H9 (cell line): ENCODE data around the gene MAN1A1. TPM values are rescaled to one million over a fixed set of nuclear protein-coding genes. Genes with fewer than 3 reads are reported as not detected.

Experiments used
- DNase-seq: peaks from one replicate; pipeline ENCODE4 v3.0.0-alpha.2; 2017
- H2AFZ ChIP-seq: one replicate; pipeline ENCODE4 v1.6.1; 2013; ENCODE audit warnings: mild to moderate bottlenecking, low read length, control low read depth, moderate library complexity
- H2AK5ac ChIP-seq: 2 replicates; pipeline ENCODE4 v1.6.1; 2013; ENCODE audit warnings: low read length, control low read depth, mixed read lengths; ENCODE audit not compliant: insufficient read length
- H2BK120ac ChIP-seq: one replicate; pipeline ENCODE4 v1.6.1; 2013; ENCODE audit warnings: low read depth, mild to moderate bottlenecking, low read length, control low read depth, inconsistent platforms; ENCODE audit not compliant: poor library complexity, severe bottlenecking
- H2BK12ac ChIP-seq: 2 replicates; pipeline ENCODE4 v1.6.1; 2013; ENCODE audit warnings: low read length, control low read depth, mixed read lengths, low read depth; ENCODE audit not compliant: insufficient read length
- H2BK15ac ChIP-seq: 2 replicates; pipeline ENCODE4 v1.6.1; 2013; ENCODE audit warnings: low read depth, low read length, control low read depth
- H2BK20ac ChIP-seq: one replicate; pipeline ENCODE4 v1.6.1; 2013; ENCODE audit warnings: low read depth, mild to moderate bottlenecking, low read length, control low read depth, inconsistent platforms; ENCODE audit not compliant: poor library complexity, severe bottlenecking
- H2BK5ac ChIP-seq: 2 replicates; pipeline ENCODE4 v1.6.1; 2013; ENCODE audit warnings: low read length, control low read depth, mixed read lengths; ENCODE audit not compliant: insufficient read length
- H3K14ac ChIP-seq: 2 replicates; pipeline ENCODE4 v1.6.1; 2013; ENCODE audit warnings: low read length, control low read depth; ENCODE audit not compliant: insufficient read depth
- H3K18ac ChIP-seq: 2 replicates; pipeline ENCODE4 v1.6.1; 2013; ENCODE audit warnings: low read depth, mild to moderate bottlenecking, mixed read lengths, low read length, control low read depth; ENCODE audit not compliant: insufficient read length
- H3K23ac ChIP-seq: 2 replicates; pipeline ENCODE4 v1.6.1; 2013; ENCODE audit warnings: low read length, control low read depth, mixed read lengths, low read depth; ENCODE audit not compliant: insufficient read length
- H3K23me2 ChIP-seq: 2 replicates; pipeline ENCODE4 v1.6.1; 2013; ENCODE audit warnings: low read depth, mild to moderate bottlenecking, mixed read lengths, low read length, control low read depth; ENCODE audit not compliant: insufficient read length, poor library complexity, severe bottlenecking
- H3K27ac ChIP-seq: 2 replicates; pipeline ENCODE4 v1.5.1; 2013; ENCODE audit warnings: low read length, control low read depth, mixed read lengths, low read depth; ENCODE audit not compliant: insufficient read length
- H3K27me3 ChIP-seq: 2 replicates; pipeline ENCODE4 v1.6.1; 2013; ENCODE audit warnings: low read length, control low read depth, inconsistent platforms; ENCODE audit not compliant: insufficient read depth
- H3K4ac ChIP-seq: 2 replicates; pipeline ENCODE4 v1.6.1; 2013; ENCODE audit warnings: low read depth, mild to moderate bottlenecking, control low read depth, inconsistent platforms, low read length, moderate library complexity
- H3K4me1 ChIP-seq: 2 replicates; pipeline ENCODE4 v1.6.1; 2013; ENCODE audit warnings: low read length, control low read depth, inconsistent platforms; ENCODE audit not compliant: insufficient read depth
- H3K4me2 ChIP-seq: 2 replicates; pipeline ENCODE4 v1.6.1; 2013; ENCODE audit warnings: low read length, control low read depth, mixed read lengths; ENCODE audit not compliant: insufficient read length, insufficient read depth
- H3K56ac ChIP-seq: 2 replicates; pipeline ENCODE4 v1.6.1; 2013; ENCODE audit warnings: low read depth, mild to moderate bottlenecking, mixed read lengths, low read length, control low read depth; ENCODE audit not compliant: insufficient read length
- H3K79me1 ChIP-seq: 2 replicates; pipeline ENCODE4 v1.6.1; 2013; ENCODE audit warnings: low read depth, mild to moderate bottlenecking, moderate library complexity, low read length, control low read depth, inconsistent platforms; ENCODE audit not compliant: insufficient read depth, poor library complexity, severe bottlenecking
- H3K79me2 ChIP-seq: 2 replicates; pipeline ENCODE4 v1.6.1; 2013; ENCODE audit warnings: low read length, control low read depth, inconsistent platforms; ENCODE audit not compliant: insufficient read depth
- H3K9ac ChIP-seq: 2 replicates; pipeline ENCODE4 v1.6.1; 2013; ENCODE audit warnings: low read length, control low read depth, mixed read lengths; ENCODE audit not compliant: insufficient read length; ENCODE audit errors: extremely low read depth
- H3K9me3 ChIP-seq: one replicate; pipeline ENCODE4 v1.6.1; 2013; ENCODE audit warnings: low read depth, low read length, inconsistent platforms; ENCODE audit not compliant: control insufficient read depth
- H3T11ph ChIP-seq: one replicate; pipeline ENCODE4 v1.6.1; 2013; ENCODE audit warnings: mild to moderate bottlenecking, low read length, control low read depth, inconsistent platforms
- H4K20me1 ChIP-seq: one replicate; pipeline ENCODE4 v1.6.1; 2013; ENCODE audit not compliant: control insufficient read depth, insufficient read length, insufficient read depth
- H4K5ac ChIP-seq: 2 replicates; pipeline ENCODE4 v1.6.1; 2013; ENCODE audit warnings: low read depth, mild to moderate bottlenecking, mixed read lengths, low read length, control low read depth; ENCODE audit not compliant: insufficient read length
- H4K8ac ChIP-seq: replicated peaks from 2 replicates; pipeline ENCODE4 v1.6.1; 2013; ENCODE audit warnings: low read length, control low read depth, mixed read lengths, low read depth; ENCODE audit not compliant: insufficient read length
- H4K91ac ChIP-seq: 2 replicates; pipeline ENCODE4 v1.6.1; 2013; ENCODE audit warnings: low read depth, mild to moderate bottlenecking, moderate library complexity, mixed read lengths, low read length, control low read depth; ENCODE audit not compliant: insufficient read length
- H3K27ac Mint-ChIP-seq, 3 experiments: 2 replicates in 2 of 3; 3 replicates in 1 of 3; pipeline ENCODE4 v1.8.0; 2020 to 2021; ENCODE audit warnings: mixed read lengths in 3 of 3, mild to moderate bottlenecking in 1 of 3, moderate library complexity in 1 of 3
- H3K27me3 Mint-ChIP-seq: 2 replicates; pipeline ENCODE4 v1.8.0; 2021; ENCODE audit warnings: low read depth, mild to moderate bottlenecking, moderate library complexity, mixed read lengths
- H3K36me3 Mint-ChIP-seq, 3 experiments: 2 replicates in 2 of 3; 3 replicates in 1 of 3; pipeline ENCODE4 v1.8.0; 2020 to 2021; ENCODE audit warnings: low read depth in 3 of 3, mixed read lengths in 3 of 3; ENCODE audit not compliant: insufficient read depth in 1 of 3
- H3K4me1 Mint-ChIP-seq, 2 experiments: 2 replicates each; pipeline ENCODE4 v1.8.0; 2020; ENCODE audit warnings: mixed read lengths in 2 of 2
- H3K4me3 Mint-ChIP-seq, 2 experiments: 2 replicates in 1 of 2; 3 replicates in 1 of 2; pipeline ENCODE4 v1.8.0; 2020 to 2021; ENCODE audit warnings: mild to moderate bottlenecking in 2 of 2, mixed read lengths in 2 of 2, moderate library complexity in 1 of 2
- H3K9me3 Mint-ChIP-seq, 2 experiments: 2 replicates in 1 of 2; 3 replicates in 1 of 2; pipeline ENCODE4 v1.8.0; 2020; ENCODE audit warnings: mild to moderate bottlenecking in 2 of 2, mixed read lengths in 2 of 2, moderate library complexity in 1 of 2
- WGBS: extraction: QIAGEN DNeasy Blood & Tissue Kit; methylation state at CpG from one replicate; pipeline ENCODE4 v1.1.7; 2013; ENCODE audit warnings: missing lambda C conversion rate, low lambda C conversion rate, mixed read lengths; ENCODE audit not compliant: insufficient read length; ENCODE audit errors: extremely low coverage; 5-methylcytosine and 5-hydroxymethylcytosine counted together
- total RNA-seq: library from RNA; stranded (reverse); gene quantifications from 2 replicates; pipeline ENCODE4 v1.2.1, GENCODE V29; 2021
- TF ChIP-seq, protein P1 (sequence below): fragments of 200-600 bp; sonication (generic); conservative IDR thresholded peaks from 3 replicates; pipeline ENCODE4 v1.8.0; 2021; ENCODE audit warnings: antibody characterized with exemption, mild to moderate bottlenecking

Gene MAN1A1
- total RNA-seq, 1 experiment from 2014 or later = 1.6 TPM

DNA sequence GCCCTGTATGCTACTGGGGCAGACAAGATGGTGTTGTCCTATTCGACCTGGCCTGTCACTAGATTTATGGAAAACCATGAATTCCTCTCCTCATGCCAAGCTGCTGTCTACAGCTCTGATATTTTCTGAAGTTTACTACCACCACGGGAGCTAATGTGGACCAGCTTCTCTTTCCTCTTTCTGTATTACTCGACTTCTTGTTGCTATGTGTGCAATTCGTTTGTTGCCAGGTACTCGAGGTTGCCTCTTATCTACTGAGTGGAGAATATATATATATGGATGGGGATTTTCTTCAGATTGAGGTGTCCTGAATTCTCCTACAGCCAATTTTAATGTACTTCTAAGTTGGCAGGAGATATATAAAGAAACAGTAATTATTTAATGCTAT is 34.7 kb downstream of the MAN1A1 start:
- H4K91ac ChIP-seq = no peak overlapping the region
- H3K27ac ChIP-seq = no peak overlapping the region
- TF ChIP-seq, protein P1, sequence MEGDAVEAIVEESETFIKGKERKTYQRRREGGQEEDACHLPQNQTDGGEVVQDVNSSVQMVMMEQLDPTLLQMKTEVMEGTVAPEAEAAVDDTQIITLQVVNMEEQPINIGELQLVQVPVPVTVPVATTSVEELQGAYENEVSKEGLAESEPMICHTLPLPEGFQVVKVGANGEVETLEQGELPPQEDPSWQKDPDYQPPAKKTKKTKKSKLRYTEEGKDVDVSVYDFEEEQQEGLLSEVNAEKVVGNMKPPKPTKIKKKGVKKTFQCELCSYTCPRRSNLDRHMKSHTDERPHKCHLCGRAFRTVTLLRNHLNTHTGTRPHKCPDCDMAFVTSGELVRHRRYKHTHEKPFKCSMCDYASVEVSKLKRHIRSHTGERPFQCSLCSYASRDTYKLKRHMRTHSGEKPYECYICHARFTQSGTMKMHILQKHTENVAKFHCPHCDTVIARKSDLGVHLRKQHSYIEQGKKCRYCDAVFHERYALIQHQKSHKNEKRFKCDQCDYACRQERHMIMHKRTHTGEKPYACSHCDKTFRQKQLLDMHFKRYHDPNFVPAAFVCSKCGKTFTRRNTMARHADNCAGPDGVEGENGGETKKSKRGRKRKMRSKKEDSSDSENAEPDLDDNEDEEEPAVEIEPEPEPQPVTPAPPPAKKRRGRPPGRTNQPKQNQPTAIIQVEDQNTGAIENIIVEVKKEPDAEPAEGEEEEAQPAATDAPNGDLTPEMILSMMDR = no peak
- H3K4me1 Mint-ChIP-seq = no peaks in the 10 kb centered on the region
- no peaks in the 10 kb centered on the region; the same call in 1 of the 2 replicates for H3K4me1 ChIP-seq
- H2BK20ac ChIP-seq = no peak overlapping the region
- WGBS = no CpG with 5 or more reads among the region's 5 CpGs
- no peak for DNase-seq
- no peaks in the 10 kb centered on the region for H3K27me3 Mint-ChIP-seq
- H3K56ac ChIP-seq = no peak overlapping the region
- H2BK12ac ChIP-seq = no peak overlapping the region
- H3K9me3 Mint-ChIP-seq = no peaks in the 10 kb centered on the region
- no peaks in the 10 kb centered on the region for H3K9me3 ChIP-seq
- H3K18ac ChIP-seq = no peak overlapping the region
- H3K23ac ChIP-seq = no peak overlapping the region
- H3K4me3 Mint-ChIP-seq = no peak overlapping the region
- H2BK15ac ChIP-seq = no peak overlapping the region
- no peak overlapping the region for H3K9ac ChIP-seq
- no peak overlapping the region for H2AK5ac ChIP-seq
- H3K4ac ChIP-seq = no peak overlapping the region
- no peak overlapping the region for H2BK120ac ChIP-seq
- H2BK5ac ChIP-seq = no peak overlapping the region
- no peak overlapping the region for H3K4me2 ChIP-seq
- no peaks in the 10 kb centered on the region for H3K36me3 Mint-ChIP-seq
- H3K27me3 ChIP-seq = no peaks in the 10 kb centered on the region
- H3K79me1 ChIP-seq = no peaks in the 10 kb centered on the region
- no peak overlapping the region for H4K5ac ChIP-seq
- no peaks in the 10 kb centered on the region for H4K20me1 ChIP-seq
- no peak overlapping the region for H3T11ph ChIP-seq
- no peak overlapping the region; the same call in 1 of the 2 replicates for H3K14ac ChIP-seq
- no peaks in the 10 kb centered on the region for H3K79me2 ChIP-seq
- H2AFZ ChIP-seq = no peak overlapping the region
- peak overlapping the region in 2 of 3 experiments; percentile 1 to 15; a peak in 2 of 7 replicates for H3K27ac Mint-ChIP-seq
- no peak overlapping the region for H4K8ac ChIP-seq
- no peaks in the 10 kb centered on the region for H3K23me2 ChIP-seq
